NCI-H2196 treated with DMSO at 0.1 percent for 48 hours (cell line): ENCODE results near the gene TXLNA.

Source experiments
- DNase-seq: peaks from one replicate; lab custom pipeline; 2025; ENCODE audit not compliant: unreplicated experiment; lab: John Stamatoyannopoulos, UW

Gene TXLNA

GRCh38 chr1:32208469-32208868 lies 29.0 kb downstream of the TXLNA start:
- no peak for DNase-seq

- DNase-seq = peak; percentile 91
Measured at GRCh38 chr1:32208891-32209328, 29.4 kb downstream of the TXLNA start, which contains the start of gene DCDC2B. TSS of gene DCDC2B (plus strand) at chr1:32209089. CDS start at chr1:32209094, 5 bp downstream.

- DNase-seq = peak; percentile 66
Measured at GRCh38 chr1:32215629-32216480, 36.4 kb downstream of the TXLNA start.

- no peak for DNase-seq
Measured at GRCh38 chr1:32216566-32216965, 37.1 kb downstream of the TXLNA start.

GRCh38 chr1:32219022-32219421 lies 39.5 kb downstream of the TXLNA start:
- DNase-seq = no peak

GRCh38 chr1:32220746-32221580 lies 41.5 kb downstream of the TXLNA start:
- DNase-seq = no peak

GRCh38 chr1:32221581-32221979 lies 42.1 kb downstream of the TXLNA start:
- no peak for DNase-seq

- peak; percentile 80 for DNase-seq
Measured at GRCh38 chr1:32221980-32222755, 42.7 kb downstream of the TXLNA start, which contains the start of the genes EIF3I and TMEM234. TSS of gene EIF3I (plus strand) at chr1:32222407. CDS start at chr1:32222442, 35 bp downstream. TSS of gene TMEM234 (minus strand) at chr1:32222353. CDS start at chr1:32222322, 31 bp downstream.

- DNase-seq = no peak
Measured at GRCh38 chr1:32223683-32224082, 44.2 kb downstream of the TXLNA start.

GRCh38 chr1:32224285-32224684 lies 44.8 kb downstream of the TXLNA start:
- no peak for DNase-seq

- no peak for DNase-seq
Measured at GRCh38 chr1:32228771-32229170, 49.3 kb downstream of the TXLNA start.

- no peak for DNase-seq
Measured at GRCh38 chr1:32231843-32232432, 52.5 kb downstream of the TXLNA start.

- DNase-seq = no peak
Measured at GRCh38 chr1:32232558-32233304, 53.3 kb downstream of the TXLNA start.

GRCh38 chr1:32234792-32235191 lies 55.3 kb downstream of the TXLNA start:
- DNase-seq = no peak

GRCh38 chr1:32239337-32239736 lies 59.9 kb downstream of the TXLNA start:
- DNase-seq = peak; percentile 27

GRCh38 chr1:32239790-32240139 lies 60.3 kb downstream of the TXLNA start:
- no peak for DNase-seq

GRCh38 chr1:32240140-32240951 lies 60.9 kb downstream of the TXLNA start:
- DNase-seq = peak; percentile 89

- DNase-seq = peak; percentile 20
Measured at GRCh38 chr1:32241001-32241763, 61.7 kb downstream of the TXLNA start.
